Omental fat pad (tissue), 4 donors: ENCODE results near the gene MMEL1. TPM values are rescaled to one million over a fixed set of nuclear protein-coding genes. Genes with fewer than 3 reads are reported as not detected.
"Not testable (repeated sequence)": the region's sequence is repeated elsewhere in the genome, so short reads cannot be mapped to it uniquely, and the experiment has no call there.

Experiments
- ATAC-seq: fragments of 150-250 bp; one replicate; pipeline ENCODE4 v1.9.1; 2016; ENCODE audit warnings: mild to moderate bottlenecking, moderate library complexity; ENCODE audit not compliant: low FRiP score
- DNase-seq: peaks from one replicate; pipeline ENCODE4 v3.0.0-alpha.2; 2019; ENCODE audit warnings: low spot score
- total RNA-seq, 4 donors: library from RNA; depleted of rRNA; stranded (reverse); fragments of >200 nt; gene quantifications; one replicate each; pipeline ENCODE4 v1.1.0, GENCODE V29; 2016
- TF ChIP-seq, protein P1 (sequence below), 3 donors: fragments of 450-650 bp; IDR thresholded peaks; one replicate each; pipeline ENCODE4 v1.5.1; 2016 to 2017; ENCODE audit warnings: antibody characterized with exemption in 3 of 3, mild to moderate bottlenecking in 3 of 3, moderate library complexity in 2 of 3

The MMEL1 gene
- total RNA-seq, 4 donors from 2014 or later, result 1.6 to 2.4 (median 1.6) TPM; not detected in 1

DNA sequence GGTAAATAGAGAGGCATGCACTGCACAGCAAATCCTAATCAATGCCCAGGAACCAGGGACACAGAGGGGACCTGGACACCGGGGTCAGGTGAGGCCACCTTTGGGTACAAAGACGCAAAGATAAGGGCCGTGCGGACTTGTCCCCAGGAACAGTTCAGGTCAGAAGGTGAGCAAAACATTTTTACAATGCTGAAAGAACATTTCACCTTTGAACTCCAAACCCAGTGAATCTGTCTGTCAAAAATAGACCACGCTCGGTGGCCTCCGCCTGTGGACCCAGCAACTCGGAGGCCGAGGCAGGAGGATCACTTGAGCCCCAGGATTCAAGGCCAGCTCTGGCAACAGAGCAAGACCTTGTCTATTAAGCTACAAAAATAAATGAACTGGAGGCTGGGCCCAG lies 61.5 kb downstream of the MMEL1 start:
- TF ChIP-seq, protein P1, sequence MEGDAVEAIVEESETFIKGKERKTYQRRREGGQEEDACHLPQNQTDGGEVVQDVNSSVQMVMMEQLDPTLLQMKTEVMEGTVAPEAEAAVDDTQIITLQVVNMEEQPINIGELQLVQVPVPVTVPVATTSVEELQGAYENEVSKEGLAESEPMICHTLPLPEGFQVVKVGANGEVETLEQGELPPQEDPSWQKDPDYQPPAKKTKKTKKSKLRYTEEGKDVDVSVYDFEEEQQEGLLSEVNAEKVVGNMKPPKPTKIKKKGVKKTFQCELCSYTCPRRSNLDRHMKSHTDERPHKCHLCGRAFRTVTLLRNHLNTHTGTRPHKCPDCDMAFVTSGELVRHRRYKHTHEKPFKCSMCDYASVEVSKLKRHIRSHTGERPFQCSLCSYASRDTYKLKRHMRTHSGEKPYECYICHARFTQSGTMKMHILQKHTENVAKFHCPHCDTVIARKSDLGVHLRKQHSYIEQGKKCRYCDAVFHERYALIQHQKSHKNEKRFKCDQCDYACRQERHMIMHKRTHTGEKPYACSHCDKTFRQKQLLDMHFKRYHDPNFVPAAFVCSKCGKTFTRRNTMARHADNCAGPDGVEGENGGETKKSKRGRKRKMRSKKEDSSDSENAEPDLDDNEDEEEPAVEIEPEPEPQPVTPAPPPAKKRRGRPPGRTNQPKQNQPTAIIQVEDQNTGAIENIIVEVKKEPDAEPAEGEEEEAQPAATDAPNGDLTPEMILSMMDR (IDR thresholded peaks at IDR 0.05), result no peak
- ATAC-seq (no peak), DNase-seq (no peak)

DNA sequence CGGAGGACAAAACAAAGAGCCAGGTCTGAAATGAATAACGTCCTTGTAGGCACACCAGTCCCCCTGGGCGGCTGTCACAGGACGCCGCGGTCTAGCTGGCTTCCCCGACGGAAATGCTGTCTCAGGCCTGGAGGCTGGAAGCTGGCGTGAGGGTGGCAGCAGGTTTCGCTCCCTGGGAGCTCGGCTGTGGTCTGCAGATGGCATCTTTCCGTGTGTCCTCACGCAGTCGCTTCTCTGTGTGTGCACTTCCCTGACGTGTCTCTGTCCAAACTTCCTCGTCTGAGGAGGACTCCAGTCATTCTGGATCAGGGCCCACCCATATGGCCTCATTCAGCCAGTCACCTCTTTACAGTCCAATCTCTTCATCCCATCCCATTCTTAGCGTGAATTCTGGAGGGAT lies 62.5 kb downstream of the MMEL1 start:
- TF ChIP-seq, protein P1 (IDR thresholded peaks at IDR 0.05), result no peak
- DNase-seq, result no peak
- ATAC-seq, result no peak

GRCh38 chr1:2569703-2570102 lies 63.1 kb downstream of the MMEL1 start:
- ATAC-seq, result not testable (repeated sequence)

DNA sequence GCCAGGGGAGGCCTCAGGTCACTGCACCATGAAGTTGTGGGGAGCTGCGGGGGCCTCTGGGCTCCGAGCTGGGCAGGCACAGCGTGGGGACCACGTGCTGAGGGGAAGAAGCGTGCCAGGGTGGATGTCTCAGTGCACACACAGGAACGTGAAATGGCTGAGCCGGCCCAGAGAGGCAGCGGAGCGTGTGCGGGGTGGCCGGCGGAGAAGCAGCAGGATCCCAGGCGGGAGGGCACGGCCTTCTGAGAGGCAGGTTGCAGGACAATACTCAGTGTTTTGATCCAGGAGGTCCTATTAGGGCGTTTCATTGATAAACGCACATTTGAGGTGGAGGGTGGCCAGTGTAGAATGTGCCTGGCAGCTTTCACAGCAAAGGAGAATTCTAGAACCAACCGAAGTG lies 63.8 kb downstream of the MMEL1 start:
- TF ChIP-seq, protein P1 (IDR thresholded peaks at IDR 0.05), result no peak
- DNase-seq, result no peak
- ATAC-seq, result no peak

More at GRCh38 chr1:2569703-2570102, 63.1 kb downstream of the MMEL1 start:
- not testable (repeated sequence) for DNase-seq

- not testable (repeated sequence) for DNase-seq, ATAC-seq
Measured at GRCh38 chr1:2568187-2568816, 64.5 kb downstream of the MMEL1 start.

GRCh38 chr1:2567083-2567679 lies 65.6 kb downstream of the MMEL1 start:
- no peak for ATAC-seq

DNA sequence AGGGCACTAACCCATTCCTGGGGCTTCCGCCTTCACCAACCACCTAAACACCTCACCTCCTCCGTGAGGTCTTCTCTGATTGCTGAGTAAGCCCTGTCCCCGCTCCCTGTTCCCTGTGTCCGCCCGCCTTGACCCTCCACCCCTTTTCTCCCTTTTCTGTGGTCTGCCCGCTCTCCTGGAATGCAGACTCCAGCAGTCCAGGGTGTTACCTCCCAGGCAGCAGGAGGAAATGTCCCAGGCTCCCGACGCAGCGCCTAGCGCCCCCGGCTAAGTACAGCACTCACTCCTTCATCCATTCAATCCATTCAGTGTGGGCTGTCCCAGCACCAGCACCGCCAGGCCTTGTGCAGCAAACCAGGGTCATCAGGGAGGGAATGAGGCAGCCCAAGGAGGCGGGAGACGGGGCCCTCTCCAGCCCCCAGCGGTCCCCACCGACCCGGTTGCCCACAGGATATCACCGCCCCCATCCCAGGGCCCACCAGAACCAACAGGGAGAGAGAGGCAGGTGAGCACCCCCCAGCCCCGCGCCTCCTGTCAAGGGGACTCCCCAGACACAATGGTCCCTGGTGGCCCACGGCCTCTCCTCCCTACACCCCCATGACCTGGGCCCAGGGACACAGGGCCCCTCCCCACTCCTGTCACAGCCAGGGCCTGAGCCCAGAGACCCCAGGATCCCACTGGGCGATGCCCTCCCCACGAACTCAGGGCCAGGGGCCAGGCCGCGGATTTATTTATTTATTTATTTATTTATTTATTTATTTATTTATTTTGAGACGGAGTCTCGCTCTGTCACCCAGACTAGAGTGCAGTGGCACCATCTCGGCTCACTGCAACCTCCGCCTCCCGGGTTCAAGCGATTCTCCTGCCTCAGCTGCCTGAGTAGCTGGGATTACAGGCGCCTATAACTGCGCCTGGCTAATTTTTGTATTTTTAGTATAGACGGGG lies 66.4 kb downstream of the MMEL1 start:
- no peak for ATAC-seq

More at GRCh38 chr1:2567083-2567679, 65.6 kb downstream of the MMEL1 start:
- DNase-seq, result no peak
- TF ChIP-seq, protein P1 (IDR thresholded peaks at IDR 0.05), result no peak

More for the DNA sequence above, 66.4 kb downstream of the MMEL1 start:
- TF ChIP-seq, protein P1 (IDR thresholded peaks at IDR 0.05), result no peak
- no peak for DNase-seq
